ENCODE data around the gene WBP1L.
"Not testable (repeated sequence)": the region's sequence is repeated elsewhere in the genome, so short reads cannot be mapped to it uniquely, and the experiment has no call there.

WBP1L gene

DNA sequence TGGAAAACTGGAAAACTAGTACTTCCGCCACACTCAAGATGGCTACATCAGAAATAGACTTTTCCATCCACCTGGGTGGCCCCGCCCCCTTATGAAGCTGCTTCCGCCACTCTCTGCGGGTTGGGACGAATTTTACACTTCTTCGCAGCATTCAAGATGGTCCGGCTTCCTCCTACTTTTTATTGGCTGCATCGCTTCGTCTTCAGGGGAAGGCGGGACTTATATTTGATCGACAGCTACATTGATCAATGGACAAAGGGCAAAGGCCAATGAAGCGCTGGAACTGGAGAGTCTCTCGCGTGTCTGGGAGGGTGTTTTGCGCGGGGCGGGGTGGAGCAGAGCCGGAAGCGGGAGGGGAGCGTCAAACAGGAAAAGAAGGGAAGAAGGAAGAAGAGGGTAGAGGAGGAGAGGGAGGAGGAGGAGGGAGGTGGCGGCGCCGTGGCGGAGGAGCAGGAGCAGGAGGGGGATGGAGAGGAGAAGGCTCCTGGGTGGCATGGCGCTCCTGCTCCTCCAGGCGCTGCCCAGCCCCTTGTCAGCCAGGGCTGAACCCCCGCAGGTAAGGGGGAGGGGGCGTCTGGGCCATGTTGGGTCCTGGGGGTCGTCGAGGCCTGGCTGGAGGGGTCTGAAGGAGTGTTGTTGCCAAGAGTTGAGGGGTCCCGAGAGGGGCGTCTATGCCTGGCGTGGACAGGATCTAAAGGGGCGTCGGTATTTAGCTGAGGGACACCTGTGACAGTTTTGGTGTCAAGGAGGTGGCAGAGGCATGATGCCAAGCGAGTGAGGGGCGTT is at the start of gene WBP1L:
Gene WBP1L (plus strand): TSS at position 361 of the 786 bp plus-strand sequence. CDS start 106 bp downstream, at position 467.
- DNase-seq = peak; percentile 95

DNA sequence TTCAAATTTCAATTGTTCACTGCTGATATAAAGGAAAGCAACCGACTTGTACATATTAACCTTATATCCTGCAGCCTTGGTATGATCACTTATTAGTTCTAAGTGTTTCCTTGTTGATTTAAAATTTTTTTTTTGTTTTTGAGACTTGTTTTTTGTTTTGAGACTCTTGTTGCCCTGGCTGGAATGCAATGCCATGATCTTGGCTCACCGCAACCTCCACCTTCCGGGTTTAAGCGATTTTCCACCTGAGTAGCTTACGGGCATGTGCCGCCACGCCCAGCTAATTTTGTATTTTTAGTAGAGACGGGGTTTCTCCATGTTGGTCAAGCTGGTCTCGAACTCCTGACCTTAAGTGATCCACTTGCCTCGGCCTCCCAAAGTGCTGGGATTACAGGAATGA is 48.3 kb upstream of the WBP1L start:
- not testable (repeated sequence) for DNase-seq

DNA sequence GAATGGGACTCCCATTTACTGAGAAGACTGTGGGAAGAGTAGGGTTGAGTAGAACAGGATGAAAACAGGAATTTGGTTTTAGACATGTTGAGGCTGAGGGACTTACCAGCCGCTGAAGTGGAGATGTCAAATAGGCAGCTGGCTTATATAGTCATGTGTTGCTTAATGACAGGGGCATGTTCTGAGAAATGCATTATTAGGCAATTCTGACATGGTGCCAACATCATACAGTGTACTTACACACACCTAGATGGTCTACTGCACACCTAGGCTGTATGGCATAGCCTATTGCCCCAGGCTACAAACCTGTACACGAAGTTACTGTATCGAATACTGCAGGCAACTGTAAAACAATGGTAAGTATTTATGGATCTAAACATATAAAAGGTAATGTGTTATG is 47.0 kb upstream of the WBP1L start:
- no peak for DNase-seq

DNA sequence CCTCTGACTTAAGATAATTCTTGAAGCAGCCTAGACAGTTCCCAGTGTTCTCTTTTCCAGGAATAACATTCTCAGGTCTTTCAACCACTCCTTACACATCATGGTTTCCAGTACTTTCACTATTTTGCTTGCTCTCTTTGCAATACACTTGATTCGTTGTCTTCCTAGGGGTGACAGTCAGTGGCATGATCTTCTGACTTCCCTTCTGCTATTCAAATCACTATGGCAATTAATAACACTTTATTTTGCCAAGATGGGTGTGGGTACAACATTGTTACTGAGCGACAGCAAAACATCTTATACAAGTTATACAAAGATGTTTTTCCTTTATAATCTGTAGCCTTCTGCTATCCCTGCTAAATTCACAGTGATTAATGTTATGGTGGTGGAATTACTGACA is 44.9 kb upstream of the WBP1L start:
- no peak for DNase-seq

DNA sequence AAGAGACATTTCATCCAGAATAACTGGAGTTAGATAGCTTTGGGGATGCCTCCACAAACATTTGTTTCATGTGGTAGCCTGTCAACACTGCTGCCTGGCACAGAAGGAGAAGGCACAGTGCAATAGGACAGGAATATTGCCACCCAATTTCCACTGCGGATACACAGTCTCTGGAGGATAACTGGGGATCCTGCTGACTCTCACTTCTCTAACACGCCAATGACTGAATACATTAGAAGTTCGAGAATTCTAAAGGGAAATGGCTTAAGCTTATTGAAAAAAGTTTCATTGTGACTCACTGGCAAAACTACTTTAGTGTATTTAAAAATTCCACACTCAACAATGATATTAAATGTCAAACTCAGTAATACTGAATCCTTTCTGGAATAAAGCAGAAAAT is 42.5 kb upstream of the WBP1L start:
- no peak for DNase-seq

DNA sequence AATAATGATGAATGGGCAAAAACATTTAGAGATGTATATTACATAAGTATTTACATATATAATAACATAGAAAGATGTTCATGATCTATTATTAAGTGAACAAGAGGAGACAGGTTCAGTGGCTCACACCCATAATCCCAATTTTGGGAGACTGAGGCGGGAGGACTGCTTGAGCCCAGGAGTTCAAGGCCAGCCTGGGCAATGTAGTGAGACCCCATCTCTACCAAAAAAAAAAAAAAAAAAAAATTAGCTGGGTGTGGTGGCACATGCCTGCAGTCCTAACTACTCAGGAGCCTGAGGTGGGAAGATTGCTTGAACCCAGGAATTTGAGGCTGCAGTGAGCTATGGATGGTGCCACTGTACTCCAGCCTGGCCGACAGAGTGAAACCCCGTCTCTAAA is 42.0 kb upstream of the WBP1L start:
- no peak for DNase-seq

DNA sequence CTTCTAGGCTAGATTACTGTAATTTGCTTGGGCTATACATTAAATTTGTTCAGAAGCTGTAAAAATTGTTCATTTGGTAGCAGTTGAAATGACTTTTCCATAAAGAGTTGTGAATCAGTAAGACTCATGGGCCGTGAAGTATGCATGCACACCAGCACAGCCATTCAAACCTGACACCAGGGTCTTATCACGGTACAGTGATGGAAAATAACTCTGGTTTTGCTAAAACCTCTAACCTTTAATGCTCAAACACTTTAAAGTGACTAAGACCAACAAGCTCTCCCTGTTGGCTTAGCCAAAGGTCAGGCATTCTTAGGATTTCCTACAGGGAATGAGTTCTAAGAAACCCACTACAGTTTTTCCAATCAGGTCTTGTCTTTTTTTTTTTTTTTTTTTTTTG is 41.0 kb upstream of the WBP1L start:
- no peak for DNase-seq

DNA sequence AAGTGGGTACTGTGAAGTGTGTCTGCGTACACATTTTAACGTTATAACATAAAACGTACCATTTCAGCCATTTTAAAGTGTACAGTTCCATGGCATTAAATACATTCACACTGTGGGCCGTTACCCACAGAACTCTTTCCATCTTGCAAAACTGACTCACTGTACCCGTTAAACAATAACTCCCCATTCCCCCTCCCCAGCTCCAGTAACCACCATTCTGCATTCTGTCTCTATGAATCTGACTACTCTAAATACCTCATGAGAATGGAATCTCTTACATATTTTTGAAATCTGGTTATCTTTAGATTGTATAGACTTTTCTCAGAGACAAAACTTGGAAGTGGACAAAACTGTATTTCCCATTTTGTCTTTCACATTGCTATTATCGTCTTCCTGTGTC is 38.8 kb upstream of the WBP1L start:
- DNase-seq = no peak

DNA sequence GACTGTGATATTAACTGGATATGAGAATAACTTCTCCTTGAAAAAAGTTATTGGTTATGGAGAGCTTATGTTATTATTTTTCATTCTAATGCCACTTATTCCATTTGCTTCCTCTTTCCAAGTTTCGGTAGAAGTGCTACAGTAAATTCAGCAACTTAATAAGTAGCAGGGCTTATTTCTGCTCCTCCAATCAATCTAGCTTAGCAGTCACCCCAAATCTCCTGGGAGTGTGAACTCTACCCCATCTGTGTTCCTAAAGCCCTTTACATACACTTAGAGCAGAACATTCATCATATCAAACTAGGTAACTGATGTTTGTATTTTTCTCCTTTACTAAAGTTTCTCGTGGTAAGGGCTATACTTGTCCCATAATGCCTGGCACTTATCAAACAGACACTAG is 38.2 kb upstream of the WBP1L start:
- no peak for DNase-seq

DNA sequence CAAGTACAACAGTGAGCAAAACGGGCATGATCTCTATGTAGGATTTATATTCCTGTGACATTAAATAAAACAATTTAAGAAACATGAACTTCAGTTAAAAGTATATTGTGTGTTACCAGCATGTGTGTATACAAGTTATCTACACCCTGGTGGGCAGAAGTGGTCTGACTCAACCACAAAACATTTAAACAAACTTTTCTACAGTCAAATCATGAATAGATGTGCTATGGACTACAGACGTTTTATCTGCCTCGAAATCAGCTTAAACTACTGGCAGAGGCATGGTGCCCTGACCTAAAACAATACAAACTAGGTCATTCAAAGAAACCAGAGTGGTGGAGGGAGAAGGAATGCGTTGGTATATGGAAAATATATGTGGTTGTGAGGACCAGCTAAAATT is 33.1 kb upstream of the WBP1L start:
- DNase-seq = no peak

DNA sequence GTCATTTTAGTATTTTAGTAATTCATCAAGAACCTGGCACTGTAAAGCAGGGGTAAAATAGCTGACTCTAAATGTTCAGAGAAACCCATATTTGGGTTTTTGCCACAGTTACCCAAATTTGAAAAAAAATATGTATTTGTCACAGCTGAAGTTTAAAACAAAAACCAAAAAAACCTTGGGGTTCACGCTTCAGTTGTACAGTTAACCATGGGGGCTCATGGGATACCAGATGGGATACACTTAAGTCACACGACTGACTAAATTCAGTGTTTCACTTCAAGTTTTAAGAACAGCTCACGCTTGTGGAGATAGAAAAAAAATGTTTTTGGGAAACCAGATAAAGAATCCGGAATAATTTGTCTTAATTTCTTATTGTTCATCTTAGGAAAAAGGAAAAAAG is 31.7 kb upstream of the WBP1L start:
- DNase-seq = no peak

DNA sequence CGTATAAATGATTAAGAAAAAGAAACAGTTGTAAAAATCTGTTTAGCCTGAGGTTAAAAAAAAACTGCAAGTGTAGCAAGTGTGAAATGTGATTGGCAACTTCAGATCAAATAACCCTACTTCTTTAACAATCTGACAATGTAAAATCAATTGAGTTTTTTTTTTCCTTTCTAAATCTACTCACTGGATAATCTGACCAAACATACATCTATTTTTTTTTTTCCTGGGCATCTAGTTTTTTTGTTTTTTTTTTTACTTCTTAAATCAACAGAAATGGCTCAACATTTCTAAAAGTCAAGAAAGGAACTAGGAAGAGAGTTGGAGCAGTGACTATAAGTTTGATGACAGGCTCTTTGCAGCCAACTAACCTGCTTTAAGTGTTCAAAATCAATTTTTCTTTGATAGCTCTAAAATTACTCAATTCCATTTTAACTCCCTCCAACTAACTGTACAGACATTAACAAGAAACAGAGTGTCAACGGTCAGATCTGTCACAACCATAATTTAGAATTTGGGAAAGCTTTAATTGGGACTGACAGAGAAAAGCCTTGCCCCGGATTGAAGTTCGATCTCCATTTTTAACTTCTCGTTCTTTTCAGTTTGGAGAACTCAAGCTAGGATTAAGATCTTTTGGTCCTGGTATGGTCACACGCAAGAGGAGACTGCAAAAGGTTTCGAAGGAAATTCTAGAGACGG is 30.8 kb upstream of the WBP1L start:
- no peak for DNase-seq

DNA sequence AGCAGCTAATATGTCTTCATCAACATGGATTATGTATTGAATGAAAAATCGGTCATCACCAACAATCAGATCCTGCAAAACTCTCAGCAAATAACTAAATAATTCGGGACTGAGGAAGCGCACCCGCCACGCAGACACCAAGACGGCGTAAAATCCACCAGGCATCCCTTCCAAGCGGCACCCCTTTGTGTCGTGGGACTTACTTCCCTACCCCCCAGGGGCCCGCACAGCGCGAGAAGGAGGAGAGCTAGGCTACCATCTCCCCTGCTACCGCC is 30.3 kb upstream of the WBP1L start:
- DNase-seq = no peak

DNA sequence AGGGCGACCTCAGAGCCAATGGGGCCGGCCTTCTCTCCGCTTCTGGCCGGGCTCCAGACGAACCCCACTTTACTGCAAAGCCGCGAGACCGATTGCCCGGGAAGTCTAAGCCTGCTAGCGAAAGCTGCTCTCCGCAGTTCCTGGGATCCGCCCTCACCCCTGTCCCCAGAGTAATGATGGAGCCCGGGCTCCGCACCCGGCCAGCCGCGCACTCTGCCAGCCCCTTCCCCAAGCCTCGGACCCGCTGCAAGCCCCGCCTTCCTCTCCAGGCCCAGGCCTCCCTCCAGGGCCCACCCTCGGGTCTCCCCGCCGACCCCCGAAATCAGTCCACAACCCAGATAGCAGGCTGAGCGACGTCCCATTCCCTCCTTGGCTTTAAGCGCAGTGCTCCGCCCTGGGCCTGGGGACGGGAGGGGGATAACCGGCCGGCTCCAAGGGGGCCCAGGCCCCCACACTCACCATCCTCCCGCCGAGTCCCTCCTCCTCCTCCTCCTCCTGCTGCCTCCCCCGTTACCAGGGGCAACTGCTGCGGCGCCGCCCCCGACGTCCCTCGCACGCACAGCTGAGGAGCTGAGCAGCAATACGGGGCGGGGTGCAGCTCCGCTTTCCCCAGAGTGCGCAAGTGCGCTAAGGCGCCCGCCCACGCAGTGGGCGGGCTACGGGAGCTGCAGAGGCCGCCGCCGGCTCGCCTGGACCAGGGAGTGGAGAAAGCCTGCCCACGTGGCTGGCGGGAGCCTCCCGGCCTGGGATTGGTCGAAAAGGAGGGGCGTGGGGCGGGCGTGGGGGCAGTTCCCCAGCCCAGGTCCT is 29.7 kb upstream of the WBP1L start, which contains the start of gene ARL3:
Gene ARL3 (minus strand): TSS at position 584 of the 807 bp plus-strand sequence. CDS start 122 bp downstream, at position 462.
- DNase-seq = peak; percentile 98 to 99

DNA sequence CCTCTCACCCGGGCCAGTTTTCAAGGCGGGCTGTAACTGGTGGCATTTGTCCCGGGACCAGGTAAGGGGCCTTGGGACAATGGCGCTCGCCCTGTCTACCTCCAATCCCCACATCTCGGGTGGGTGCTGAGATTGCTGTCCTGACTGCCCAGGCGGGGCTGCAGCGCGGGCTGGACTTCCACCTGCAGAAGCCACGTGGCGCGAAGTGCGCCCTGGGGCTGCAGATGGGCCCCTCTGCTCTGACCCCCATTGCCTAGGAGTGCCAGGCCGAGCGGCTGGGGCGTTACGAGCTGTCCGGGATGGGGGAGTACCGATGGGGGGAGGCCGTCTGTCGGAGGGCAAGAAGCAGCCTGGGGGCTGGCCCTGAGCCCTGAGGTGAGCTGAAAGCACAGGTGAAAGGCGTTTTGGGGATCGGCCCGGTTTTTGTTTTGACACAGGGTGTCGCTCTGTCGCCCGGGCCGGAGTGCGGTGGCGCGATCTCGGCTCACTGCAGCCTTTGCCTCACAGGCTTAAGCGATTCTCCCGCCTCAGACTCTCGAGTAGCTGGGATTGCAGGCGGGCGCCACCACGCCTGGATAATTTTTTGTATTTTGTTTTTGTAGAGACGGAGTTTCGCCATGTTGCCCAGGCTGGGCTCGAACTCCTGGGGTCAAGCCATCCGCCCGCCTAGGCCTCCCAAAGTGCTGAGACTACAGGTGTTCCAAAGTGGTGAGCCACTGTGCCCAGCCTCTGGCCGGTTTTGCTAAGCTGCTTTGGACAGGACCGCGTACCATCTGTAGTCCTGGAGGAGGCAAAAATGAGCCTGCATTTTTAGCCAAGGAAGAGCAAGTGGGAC is 28.9 kb upstream of the WBP1L start, which contains the start of gene SFXN2:
Gene SFXN2 (plus strand): TSS at position 16 of the 835 bp plus-strand sequence. CDS start 12,001 bp downstream, outside the sequence.
- no peak for DNase-seq

DNA sequence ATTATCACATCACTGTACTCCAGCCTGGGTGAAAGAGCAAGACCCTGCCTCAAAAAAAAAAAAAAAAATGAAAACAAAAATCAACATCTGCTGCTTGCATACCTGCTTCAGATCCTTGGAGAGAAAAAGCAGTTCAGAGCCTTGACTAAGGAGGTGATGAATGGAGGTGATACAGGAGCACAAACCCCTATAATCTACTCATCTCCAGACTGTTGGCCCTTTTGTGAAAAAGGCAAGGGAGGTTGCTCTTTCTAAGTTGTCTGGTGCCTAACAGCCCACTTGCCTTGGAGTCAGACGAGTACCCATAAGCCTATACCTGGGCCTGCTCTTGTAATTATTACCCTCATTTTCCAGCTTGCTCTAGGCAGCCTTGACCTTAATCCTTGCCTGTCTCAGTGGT is 27.9 kb upstream of the WBP1L start:
- DNase-seq = no peak

DNA sequence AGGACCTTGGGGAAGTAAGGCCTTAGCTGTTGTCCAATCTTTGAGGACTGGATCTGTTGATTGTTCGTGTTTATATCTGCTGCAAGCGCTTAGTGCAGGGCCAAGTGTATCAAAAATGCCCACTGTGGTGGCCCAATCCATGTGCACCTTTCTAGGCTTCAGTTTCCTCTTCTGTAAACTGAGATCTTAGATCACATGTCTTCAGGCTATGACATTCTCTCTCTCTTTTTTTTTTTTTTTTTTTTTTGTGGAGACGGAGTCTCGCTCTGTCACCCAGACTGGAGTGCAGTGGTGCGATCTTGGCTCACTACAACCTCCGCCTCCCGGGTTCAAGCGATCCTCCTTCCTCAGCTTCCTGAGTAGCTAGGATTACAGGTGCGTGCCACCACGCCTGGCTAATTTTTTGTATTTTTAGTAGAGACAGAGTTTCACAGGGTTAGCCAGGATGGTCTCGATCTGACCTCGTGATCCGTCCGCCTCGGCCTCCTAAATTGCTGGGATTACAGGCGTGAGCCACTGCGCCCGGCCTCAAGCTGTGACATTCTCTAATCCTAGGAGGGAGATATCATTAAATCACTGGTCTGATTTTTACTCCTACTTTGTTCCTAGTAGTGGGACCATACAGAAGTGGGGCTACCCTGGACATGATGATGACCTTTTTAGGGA is 26.7 kb upstream of the WBP1L start:
- not testable (repeated sequence) for DNase-seq

DNA sequence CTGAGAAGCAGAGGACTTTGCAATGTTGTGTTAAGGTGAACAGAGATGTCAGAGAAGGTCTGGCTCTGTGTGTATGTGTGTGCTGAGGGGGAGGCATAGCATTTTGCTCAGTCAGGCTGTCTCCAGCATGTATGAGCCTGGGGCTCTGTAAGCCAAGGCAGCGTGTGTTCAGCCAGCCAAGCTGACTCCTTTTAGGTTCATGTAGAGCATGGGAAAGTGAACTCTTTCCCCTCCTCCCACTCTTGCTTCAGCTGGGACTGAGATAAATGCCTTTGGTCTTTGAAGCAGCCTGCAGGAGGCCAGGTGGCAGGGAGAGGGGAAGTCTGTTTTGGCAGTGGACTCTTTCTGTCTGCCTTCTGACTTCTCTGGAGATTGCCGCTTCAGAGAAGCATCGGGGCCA is 25.5 kb upstream of the WBP1L start:
- DNase-seq = no peak

DNA sequence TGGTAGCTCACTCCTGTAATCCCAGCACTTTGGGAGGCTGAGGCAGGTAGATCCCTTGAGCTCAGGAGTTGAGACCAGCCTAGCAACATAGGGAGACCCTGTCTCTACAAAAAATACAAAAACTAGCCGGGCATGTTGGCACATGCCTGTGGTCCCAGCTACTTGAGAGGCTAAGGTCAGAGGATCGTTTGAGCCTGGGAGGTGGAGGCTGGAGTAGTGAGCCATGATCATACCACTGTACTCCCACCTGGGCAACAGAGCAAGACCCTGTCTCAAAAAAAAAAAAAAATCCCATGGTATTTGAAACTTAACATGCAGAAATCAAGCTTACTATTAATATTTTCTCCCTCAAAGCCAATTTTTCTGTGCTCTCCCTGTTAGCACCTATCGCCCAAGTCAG is 23.4 kb upstream of the WBP1L start:
- DNase-seq = no peak

DNA sequence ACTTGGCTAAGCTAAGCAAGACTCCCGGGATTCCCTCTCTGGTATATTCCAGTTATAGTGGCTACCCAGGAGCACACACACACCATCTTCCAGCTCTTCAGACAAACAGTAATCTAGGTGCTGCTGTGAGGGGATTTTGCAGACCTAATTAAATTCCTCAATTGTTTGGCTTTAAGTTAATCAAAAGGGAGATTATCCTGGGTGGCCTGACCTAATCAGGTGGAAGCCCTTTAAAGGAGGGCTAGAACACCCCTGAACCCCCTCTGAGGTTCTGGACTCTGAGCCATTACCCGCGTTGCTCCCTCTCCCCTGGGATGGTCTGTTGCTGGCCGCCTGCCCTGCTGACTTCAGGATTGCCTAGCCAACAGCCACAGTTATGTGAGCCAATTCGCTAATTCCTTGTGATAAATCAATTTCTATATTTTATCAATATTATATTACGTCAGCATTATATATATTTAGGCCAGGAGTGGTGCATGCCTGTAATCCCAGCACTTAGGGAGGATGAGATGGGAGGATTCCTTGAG is 22.9 kb upstream of the WBP1L start:
- DNase-seq = no peak

DNA sequence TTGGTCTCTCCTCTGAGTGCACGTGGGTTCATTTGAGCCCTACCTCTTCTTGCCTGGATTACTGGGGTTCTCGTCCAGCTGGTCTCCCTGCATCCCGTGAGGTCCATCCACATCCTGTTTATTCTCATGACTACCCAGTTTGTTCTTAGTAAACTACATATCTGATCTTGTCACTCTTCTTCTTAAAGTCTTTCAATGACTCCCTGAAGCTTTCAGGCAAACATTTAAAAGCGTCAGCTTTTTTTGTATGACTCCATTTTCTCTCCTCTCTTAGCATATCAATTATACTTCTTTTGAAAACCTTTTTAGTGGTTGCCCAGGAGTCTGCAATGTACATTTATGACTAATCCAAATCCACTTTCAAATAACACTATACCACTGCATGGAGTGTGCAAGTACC is 21.8 kb upstream of the WBP1L start:
- DNase-seq = no peak

DNA sequence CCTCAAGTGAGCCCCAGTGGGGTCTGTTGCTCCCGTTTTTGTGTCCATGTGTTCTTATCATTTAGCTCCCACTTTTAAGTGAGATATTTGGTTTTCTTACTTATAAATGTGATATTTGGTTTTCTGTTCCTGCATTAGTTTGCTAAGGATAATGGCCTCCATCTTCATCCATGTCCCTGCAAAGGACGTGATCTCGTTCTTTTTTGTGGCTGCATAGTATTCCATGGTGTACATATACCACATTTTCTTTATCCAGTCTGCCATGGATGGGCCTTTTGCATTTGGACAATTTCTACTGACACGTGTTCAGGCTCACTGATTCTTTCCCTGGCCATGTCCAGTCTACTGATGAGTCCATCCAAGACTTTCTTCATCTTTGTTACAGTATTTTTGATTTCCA is 19.8 kb upstream of the WBP1L start:
- no peak for DNase-seq

Measured in activated T-cell treated with anti-CD3 and anti-CD28 coated beads, Interleukin-2, amount 50 U/mL, for 48 hours (primary cell).